CD4-positive, alpha-beta T cell (primary cell): ENCODE results near the gene PNPLA4. TPM values are rescaled to one million over a fixed set of nuclear protein-coding genes. Genes with fewer than 3 reads are reported as not detected.

Source experiments
- ATAC-seq: fragments of 200-7000 bp; cut with Tn5 transposase; one replicate; pipeline ENCODE4 v1.10.0; 2022; ENCODE audit warnings: mild to moderate bottlenecking; ENCODE audit not compliant: poor library complexity
- CTCF ChIA-PET: fragments of 350-600 bp; sonication (Branson Sonifier 250); formaldehyde crosslinking; loops from one replicate; lab custom pipeline; 2021; ENCODE audit warnings: antibody characterized with exemption, inconsistent platforms; lab: Charles Lee
- POLR2A ChIA-PET: fragments of 350-600 bp; sonication (Branson Sonifier 250); formaldehyde crosslinking; loops from one replicate; lab custom pipeline; 2021; ENCODE audit warnings: antibody characterized with exemption, inconsistent platforms; lab: Charles Lee
- DNase-seq, 14 experiments: peaks; one replicate each; pipeline ENCODE4 v3.0.0-alpha.2; 2013 to 2020; ENCODE audit warnings: mixed read lengths in 2 of 14
- H3K27ac ChIP-seq, 2 donors: one replicate each; pipeline versions ENCODE4 v1.5.1 to v1.7.0; 2013; ENCODE audit warnings: low read length in 2 of 2, low read depth in 1 of 2, mild to moderate bottlenecking in 1 of 2
- H3K27me3 ChIP-seq, 2 experiments: 1 replicate in 1 of 2; 2 replicates in 1 of 2; pipeline versions ENCODE4 v1.6.1 to v1.7.0; 2013; ENCODE audit warnings: low read length in 2 of 2, control low read depth in 1 of 2, mild to moderate bottlenecking in 1 of 2, moderate library complexity in 1 of 2; ENCODE audit not compliant: insufficient read depth in 2 of 2, control insufficient read depth in 1 of 2
- H3K36me3 ChIP-seq: one replicate; pipeline ENCODE4 v1.6.1; 2013; ENCODE audit warnings: low read length, control low read depth; ENCODE audit not compliant: insufficient read depth
- H3K4me1 ChIP-seq: one replicate; pipeline ENCODE4 v1.6.1; 2013; ENCODE audit warnings: low read length, control low read depth; ENCODE audit not compliant: insufficient read depth
- H3K4me3 ChIP-seq: one replicate; pipeline ENCODE4 v1.5.1; 2013; ENCODE audit warnings: mild to moderate bottlenecking, low read length, moderate library complexity
- H3K9me3 ChIP-seq, 2 experiments: 1 replicate in 1 of 2; 2 replicates in 1 of 2; pipeline versions ENCODE4 v1.6.1 to v1.7.0; 2013; ENCODE audit warnings: low read length in 2 of 2, mild to moderate bottlenecking in 2 of 2, control low read depth in 1 of 2, moderate library complexity in 1 of 2; ENCODE audit not compliant: control insufficient read depth in 1 of 2, insufficient read depth in 1 of 2
- H3K27ac Mint-ChIP-seq: one replicate; pipeline ENCODE4 v1.8.0; 2020; ENCODE audit warnings: mixed read lengths
- H3K27me3 Mint-ChIP-seq: one replicate; pipeline ENCODE4 v1.8.0; 2021; ENCODE audit warnings: mixed read lengths
- H3K36me3 Mint-ChIP-seq: one replicate; pipeline ENCODE4 v1.8.0; 2021; ENCODE audit warnings: low read depth, mixed read lengths
- H3K4me1 Mint-ChIP-seq: one replicate; pipeline ENCODE4 v1.8.0; 2021; ENCODE audit warnings: low read depth, mixed read lengths
- H3K4me3 Mint-ChIP-seq: one replicate; pipeline ENCODE4 v1.8.0; 2020; ENCODE audit warnings: mild to moderate bottlenecking, mixed read lengths
- H3K9me3 Mint-ChIP-seq: one replicate; pipeline ENCODE4 v1.8.0; 2020; ENCODE audit warnings: mixed read lengths
- intact Hi-C, 2 experiments: fragments of 100-400 bp; cut with DNase I in 1 of 2; cut with micrococcal nuclease in 1 of 2; formaldehyde crosslinking; loops; one replicate each; pipeline versions ENCODE4 v1.15.1 to v1.9.0; 2023 to 2025; cut with DNase I, micrococcal nuclease
- total RNA-seq, 174 experiments: library from RNA in 2 of 174; stranded (reverse) in 2 of 174; gene quantifications; one replicate each; pipeline ENCODE4 v1.2.3 and lab custom pipeline; 2021 to 2026
- TF ChIP-seq, protein P1 (sequence below): fragments of 200-600 bp; IDR thresholded peaks from one replicate; pipeline ENCODE4 v1.8.0; 2022; ENCODE audit warnings: antibody characterized with exemption, mild to moderate bottlenecking

PNPLA4 gene
- total RNA-seq, 2 experiments from 2014 or later = 1.9 to 2.1 TPM

DNA sequence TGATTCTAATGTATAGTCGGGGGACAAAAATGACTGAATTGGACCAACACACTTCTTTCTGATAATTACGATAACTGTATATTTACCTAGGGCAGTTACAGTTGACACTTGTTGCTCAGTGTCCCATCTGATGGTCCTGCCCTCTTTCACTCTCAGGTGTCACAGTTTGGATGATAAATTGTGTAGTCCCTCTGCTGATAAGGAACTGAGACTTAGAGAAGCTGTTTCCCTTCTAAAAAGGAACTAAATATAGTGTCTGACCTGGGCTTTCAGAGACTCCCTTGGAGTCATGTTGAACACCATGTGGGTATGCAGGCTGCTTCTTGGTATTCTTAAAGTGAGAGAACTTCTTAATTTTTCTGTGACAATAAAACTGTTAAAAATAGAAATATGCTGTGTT is 23.7 kb upstream of the PNPLA4 start:
- no peak for DNase-seq
- ATAC-seq = no peak
- H3K9me3 ChIP-seq = no peaks in the 10 kb centered on the region
- intact Hi-C loops = loop anchor here in 1 of 2 experiments (2.0 kb wide), 1 partner anchor 36 kb away; no protein-coding TSS in a partner anchor
- TF ChIP-seq, protein P1, sequence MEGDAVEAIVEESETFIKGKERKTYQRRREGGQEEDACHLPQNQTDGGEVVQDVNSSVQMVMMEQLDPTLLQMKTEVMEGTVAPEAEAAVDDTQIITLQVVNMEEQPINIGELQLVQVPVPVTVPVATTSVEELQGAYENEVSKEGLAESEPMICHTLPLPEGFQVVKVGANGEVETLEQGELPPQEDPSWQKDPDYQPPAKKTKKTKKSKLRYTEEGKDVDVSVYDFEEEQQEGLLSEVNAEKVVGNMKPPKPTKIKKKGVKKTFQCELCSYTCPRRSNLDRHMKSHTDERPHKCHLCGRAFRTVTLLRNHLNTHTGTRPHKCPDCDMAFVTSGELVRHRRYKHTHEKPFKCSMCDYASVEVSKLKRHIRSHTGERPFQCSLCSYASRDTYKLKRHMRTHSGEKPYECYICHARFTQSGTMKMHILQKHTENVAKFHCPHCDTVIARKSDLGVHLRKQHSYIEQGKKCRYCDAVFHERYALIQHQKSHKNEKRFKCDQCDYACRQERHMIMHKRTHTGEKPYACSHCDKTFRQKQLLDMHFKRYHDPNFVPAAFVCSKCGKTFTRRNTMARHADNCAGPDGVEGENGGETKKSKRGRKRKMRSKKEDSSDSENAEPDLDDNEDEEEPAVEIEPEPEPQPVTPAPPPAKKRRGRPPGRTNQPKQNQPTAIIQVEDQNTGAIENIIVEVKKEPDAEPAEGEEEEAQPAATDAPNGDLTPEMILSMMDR = no peak
- Mint-ChIP-seq H3K27ac (no peak overlapping the region), H3K9me3 (no peaks in the 10 kb centered on the region), H3K27me3 (no peaks in the 10 kb centered on the region), H3K36me3 (no peaks in the 10 kb centered on the region), H3K4me1 (no peaks in the 10 kb centered on the region), H3K4me3 (no peak overlapping the region)
- no peak overlapping the region for H3K4me3 ChIP-seq
- no peaks in the 10 kb centered on the region for H3K36me3 ChIP-seq
- H3K4me1 ChIP-seq = no peaks in the 10 kb centered on the region
- ChIA-PET CTCF (no interaction called here), POLR2A (no interaction called here)
- H3K27ac ChIP-seq = no peak overlapping the region
- H3K27me3 ChIP-seq = no peaks in the 10 kb centered on the region

DNA sequence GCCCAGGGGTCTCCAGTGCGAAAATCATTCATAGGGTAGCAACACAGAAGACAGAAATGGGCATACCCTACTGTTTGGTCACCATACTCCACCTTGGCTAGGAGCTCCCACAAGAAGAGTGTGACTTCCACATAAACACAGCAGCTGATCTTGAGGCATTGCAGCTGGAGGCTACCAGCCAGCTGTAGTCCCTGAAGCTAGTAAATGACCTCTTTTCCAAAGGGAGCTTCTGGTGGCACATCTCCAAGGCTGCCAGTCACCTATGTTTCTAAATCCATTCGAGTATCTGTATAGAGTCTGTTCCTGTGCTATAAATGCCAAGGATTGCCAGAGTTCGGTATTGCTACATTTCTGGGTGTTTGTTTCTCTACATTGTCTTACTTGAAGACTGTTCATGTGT is 21.3 kb upstream of the PNPLA4 start:
- Mint-ChIP-seq H3K4me3 (no peak overlapping the region), H3K36me3 (no peaks in the 10 kb centered on the region), H3K27me3 (no peaks in the 10 kb centered on the region), H3K9me3 (no peaks in the 10 kb centered on the region), H3K4me1 (no peaks in the 10 kb centered on the region), H3K27ac (no peak overlapping the region)
- Histone ChIP-seq H3K36me3 (no peaks in the 10 kb centered on the region), H3K9me3 (no peaks in the 10 kb centered on the region), H3K27me3 (no peaks in the 10 kb centered on the region), H3K4me1 (no peaks in the 10 kb centered on the region), H3K27ac (no peak overlapping the region), H3K4me3 (no peak overlapping the region)
- CTCF ChIA-PET = interaction anchor here (1.4 kb wide), 1 partner anchor 13 kb away, joined by 3 read pairs; no protein-coding TSS in a partner anchor
- intact Hi-C loops = no loop called here
- DNase-seq = no peak
- no peak for ATAC-seq
- POLR2A ChIA-PET = no interaction called here
- TF ChIP-seq, protein P1 = no peak

DNA sequence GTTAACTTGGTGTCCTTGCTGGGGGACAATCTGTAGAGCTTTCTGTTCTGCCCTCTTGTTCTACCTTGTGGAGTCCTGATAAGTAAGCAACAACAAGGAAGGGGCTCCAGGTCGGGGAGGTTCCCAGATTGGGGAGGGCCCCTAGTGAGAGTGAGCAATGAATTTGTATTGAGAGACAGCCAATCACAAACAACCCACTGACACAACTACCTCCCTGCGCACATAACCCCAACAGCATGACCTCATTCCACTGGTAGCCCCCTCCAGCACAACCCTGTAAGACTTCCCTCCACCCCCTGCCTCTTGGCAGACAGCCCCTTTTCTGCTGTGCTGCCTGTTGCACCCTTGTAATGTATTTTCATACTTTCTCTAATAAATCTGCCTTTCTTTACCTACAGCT is 19.7 kb upstream of the PNPLA4 start:
- no peaks in the 10 kb centered on the region for H3K36me3 Mint-ChIP-seq
- TF ChIP-seq, protein P1 = no peak
- CTCF ChIA-PET = no interaction called here

More for the DNA sequence above, 19.7 kb upstream of the PNPLA4 start:
- no peak overlapping the region for H3K4me3 Mint-ChIP-seq
- H3K4me1 ChIP-seq = no peaks in the 10 kb centered on the region
- no peaks in the 10 kb centered on the region for H3K27me3 Mint-ChIP-seq
- no peak for DNase-seq
- no peak for ATAC-seq
- no peaks in the 10 kb centered on the region for H3K4me1 Mint-ChIP-seq
- no peak overlapping the region for H3K27ac ChIP-seq
- intact Hi-C loops = no loop called here
- no peaks in the 10 kb centered on the region for H3K27me3 ChIP-seq
- H3K27ac Mint-ChIP-seq = no peak overlapping the region
- H3K36me3 ChIP-seq = no peaks in the 10 kb centered on the region
- POLR2A ChIA-PET = no interaction called here
- H3K9me3 Mint-ChIP-seq = no peaks in the 10 kb centered on the region
- H3K9me3 ChIP-seq = no peaks in the 10 kb centered on the region
- no peak overlapping the region for H3K4me3 ChIP-seq
